ENCODE data around the gene APBA3.
A peak's percentile ranks its signal among the peaks of the same experiment; 100 is the strongest.

APBA3 gene

GRCh38 chr19:3712663-3713611, 48.6 kb downstream of the APBA3 start:
- DNase-seq: no peak

DNA sequence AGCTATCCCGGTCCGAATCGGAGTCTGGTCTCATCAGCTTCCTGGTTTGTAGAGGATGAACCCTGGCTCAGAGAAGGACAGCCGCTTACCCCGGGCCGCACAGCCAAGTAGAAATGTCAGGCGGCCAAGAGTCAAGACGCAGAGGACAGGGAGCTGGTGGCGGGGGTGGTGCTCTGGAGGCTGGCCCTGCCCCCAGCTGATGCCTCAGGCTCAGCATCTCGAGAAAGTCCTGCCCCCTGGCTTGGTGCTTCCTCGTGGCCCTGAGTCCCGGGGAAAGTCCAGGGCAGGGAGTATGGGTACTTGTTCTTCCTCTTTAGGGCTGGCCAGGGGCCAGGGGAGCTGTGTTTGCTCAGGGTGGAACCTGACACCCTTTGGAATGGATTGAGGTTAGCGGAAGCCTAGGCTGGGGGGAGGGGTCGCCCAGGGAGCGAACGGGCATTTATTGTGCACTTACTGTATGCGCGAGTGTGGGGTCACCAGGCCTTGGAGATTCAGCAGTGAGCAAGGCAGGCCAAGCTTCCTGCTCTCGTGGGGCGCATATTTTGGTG, 51.2 kb downstream of the APBA3 start:
- peak; percentile 45 for DNase-seq

- DNase-seq: no peak
These were observed 53.1 kb downstream of the APBA3 start, which contains the start of gene TJP3 for GRCh38 chr19:3708207-3708931. TSS of gene TJP3 (plus strand) at chr19:3708384. CDS start at chr19:3728433, 20,049 bp downstream.

DNA sequence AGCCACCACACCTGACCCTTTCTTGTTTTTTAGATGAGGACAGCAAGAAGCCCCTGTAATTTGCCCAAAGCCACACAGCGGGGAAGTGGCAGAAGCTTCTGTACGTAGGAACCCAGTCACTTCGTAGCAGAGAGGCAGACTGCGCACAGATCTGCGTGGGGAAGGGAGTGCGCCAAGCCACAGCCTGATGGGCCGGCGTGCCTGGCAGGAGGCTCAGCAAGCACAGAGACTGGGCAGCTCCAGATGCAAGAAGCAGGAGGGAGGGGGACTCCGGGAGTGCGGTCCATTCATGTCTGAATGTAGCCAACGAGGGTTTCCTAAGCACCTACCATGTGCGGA, 53.7 kb downstream of the APBA3 start:
- DNase-seq: no peak

DNA sequence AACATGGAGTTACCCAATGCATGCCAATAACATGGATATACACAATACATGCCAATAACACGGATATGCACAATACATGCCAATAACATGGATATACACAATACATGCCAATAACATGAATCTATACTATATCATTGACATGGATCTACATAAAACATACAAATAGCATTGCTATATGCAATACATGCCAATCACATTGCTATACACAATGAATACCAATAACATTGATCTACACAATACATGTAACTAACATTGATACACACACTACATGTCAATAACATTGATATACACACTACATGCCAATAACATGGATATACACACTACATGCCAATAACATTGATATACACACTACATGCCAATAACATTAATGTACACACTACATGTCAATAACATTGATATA, 60.3 kb downstream of the APBA3 start:
- DNase-seq: no peak
